K562 (cell line): ENCODE measurements around the gene SLX4IP. TPM values are rescaled to one million over a fixed set of nuclear protein-coding genes. Genes with fewer than 3 reads are reported as not detected.

Source experiments
- ATAC-seq: fragments of 200-7000 bp; cut with Tn5 transposase; 3 replicates; pipeline ENCODE4 v1.9.1; 2020; ENCODE audit warnings: moderate library complexity
- BruUV-seq: library from RNA; stranded (reverse); fragments of 400-500 nt; replicated peaks from 2 replicates; lab custom pipeline; 2021; lab: Mats Ljungman, UMichigan
- CTCF ChIA-PET: fragments of 300-600 bp; formaldehyde crosslinking; extraction: SDS; loops from one replicate; lab custom pipeline; 2021; ENCODE audit warnings: low intra/inter-chr PET ratio; lab: Yijun Ruan, JAX
- POLR2A ChIA-PET: fragments of 300-600, 350-650 bp; sonication (Branson Sonifier 250); formaldehyde crosslinking; extraction: SDS; loops from one replicate; lab custom pipeline; 2021; ENCODE audit warnings: antibody characterized with exemption, inconsistent platforms; lab: Yijun Ruan, JAX
- DNase-seq, 4 experiments: peaks; one replicate each; pipeline versions ENCODE4 v3.0.0 to v3.0.0-alpha.2; 2011 to 2018; ENCODE audit warnings: low spot score in 3 of 4, mixed read lengths in 3 of 4; ENCODE audit errors: extremely low read depth in 1 of 4
- FAIRE-seq: peaks from 2 replicates; lab custom pipeline; 2011; peaks lifted over from hg19 to GRCh38; lab: Jason Lieb, UNC
- H2AFZ ChIP-seq: 2 replicates; pipeline ENCODE4 v1.6.0; 2011; ENCODE audit warnings: low read depth, low read length, control low read depth, inconsistent platforms
- H3K27ac ChIP-seq: fragments of 200-600 bp; 3 replicates; pipeline ENCODE4 v1.8.0; 2011; ENCODE audit warnings: low read depth, mild to moderate bottlenecking, control low read depth, inconsistent platforms, low read length, moderate library complexity, mixed read lengths; ENCODE audit errors: extremely low read depth
- H3K27me3 ChIP-seq, 2 experiments: fragments of 300-600 bp in 1 of 2; 2 replicates in 1 of 2; 3 replicates in 1 of 2; pipeline versions ENCODE4 v1.6.0 to v1.8.0; 2011; ENCODE audit warnings: inconsistent platforms in 2 of 2, low read length in 2 of 2, mild to moderate bottlenecking in 1 of 2, mixed read lengths in 1 of 2, moderate library complexity in 1 of 2; ENCODE audit not compliant: control insufficient read depth in 2 of 2, insufficient read depth in 2 of 2
- H3K36me3 ChIP-seq: fragments of 300-600 bp; 3 replicates; pipeline ENCODE4 v1.8.0; 2011; ENCODE audit warnings: mild to moderate bottlenecking, low read length, inconsistent platforms; ENCODE audit not compliant: control insufficient read depth, insufficient read depth
- H3K4me1 ChIP-seq, 2 experiments: fragments of 200-600 bp in 1 of 2; replicated peaks in 1 of 2; 2 replicates in 1 of 2; 3 replicates in 1 of 2; pipeline versions ENCODE4 v1.5.1 to v1.8.0; 2011; ENCODE audit warnings: inconsistent platforms in 2 of 2, low read length in 2 of 2, mild to moderate bottlenecking in 1 of 2, mixed read lengths in 1 of 2, moderate library complexity in 1 of 2; ENCODE audit not compliant: control insufficient read depth in 2 of 2, insufficient read depth in 2 of 2
- H3K4me2 ChIP-seq: 2 replicates; pipeline ENCODE4 v1.6.1; 2011; ENCODE audit warnings: low read length, control low read depth, inconsistent platforms, mixed read lengths; ENCODE audit not compliant: insufficient read depth
- H3K4me3 ChIP-seq: fragments of 200-600 bp; sonication (generic), shearing (Covaris generic); 2 replicates; pipeline ENCODE4 v1.5.1; 2016; ENCODE audit warnings: control low read depth, inconsistent platforms
- H3K79me2 ChIP-seq: fragments of 200-600 bp; 3 replicates; pipeline ENCODE4 v1.8.0; 2011; ENCODE audit warnings: low read length, inconsistent platforms; ENCODE audit not compliant: control insufficient read depth, insufficient read depth
- H3K9ac ChIP-seq, 2 experiments: 2 replicates each; pipeline versions ENCODE4 v1.6.0 to v1.6.1; 2011; ENCODE audit warnings: low read depth in 2 of 2, low read length in 2 of 2, control low read depth in 1 of 2, inconsistent platforms in 1 of 2, mild to moderate bottlenecking in 1 of 2, mixed read lengths in 1 of 2; ENCODE audit not compliant: insufficient read depth in 1 of 2
- H3K9me1 ChIP-seq: one replicate; pipeline ENCODE4 v1.6.0; 2011; ENCODE audit warnings: inconsistent platforms, mild to moderate bottlenecking, low read length, moderate library complexity; ENCODE audit not compliant: control insufficient read depth, insufficient read depth
- H3K9me3 ChIP-seq: replicated peaks from 2 replicates; pipeline ENCODE4 v1.5.1; 2011; ENCODE audit warnings: low read depth, low read length, inconsistent platforms; ENCODE audit not compliant: control insufficient read depth, insufficient read depth
- H4K20me1 ChIP-seq: replicated peaks from 2 replicates; pipeline ENCODE4 v1.6.1; 2011; ENCODE audit warnings: low read length, inconsistent platforms, mixed read lengths; ENCODE audit not compliant: control insufficient read depth, insufficient read depth
- NEUROD1 ChIP-seq: fragments of 150-350 bp; IDR thresholded peaks from 2 replicates; pipeline ENCODE4 v1.6.1; 2014; ENCODE audit warnings: borderline replicate concordance, low read length, low read depth; ENCODE audit not compliant: partially characterized antibody
- TSHZ1 ChIP-seq: fragments of 250-450 bp; sonication (Bioruptor Pico); IDR thresholded peaks from 2 replicates; pipeline ENCODE4 v1.4.0; 2020; ENCODE audit warnings: mild to moderate bottlenecking, moderate library complexity
- WGBS: fragments of 100-300 bp; shearing (Covaris generic); methylation state at CpG from one replicate; pipeline ENCODE4 v1.1.6; 2016; ENCODE audit warnings: low coverage, mixed read lengths; ENCODE audit not compliant: insufficient coverage; ENCODE audit errors: missing lambda C conversion rate; 5-methylcytosine and 5-hydroxymethylcytosine counted together
- in situ Hi-C: fragments of 300-500 bp; cut with MboI; formaldehyde crosslinking; loops from 4 replicates; pipeline ENCODE4 v1.15.0; 2018; ENCODE audit warnings: inconsistent platforms, mixed read lengths
- intact Hi-C: fragments of 100-400 bp; cut with micrococcal nuclease; formaldehyde crosslinking; loops from 2 replicates; pipeline ENCODE4 v1.14.2; 2022
- polyA plus RNA-seq, 8 experiments: library from polyadenylated mRNA; depleted of rRNA in 4 of 8; stranded (reverse) in 5 of 8; unstranded in 3 of 8; fragments of >200 nt; fragmentation: Nextera tagmentation in 2 of 8; fragmentation: Illumina TruSeq in 1 of 8; extraction: Ambion mirVana in 2 of 8; extraction: Trizol in 1 of 8; gene quantifications; 2 replicates each; pipeline versions ENCODE4 v1.2.1 to v1.2.3, GENCODE V29; 2011 to 2014; ENCODE audit warnings: inconsistent platforms in 1 of 8, missing spikeins in 1 of 8
- total RNA-seq, 7 experiments: library from RNA; depleted of rRNA in 6 of 7; stranded (reverse); fragments of >200 nt in 6 of 7; fragmentation: Illumina TruSeq in 2 of 7; extraction: Trizol in 2 of 7; gene quantifications; 2 replicates each; pipeline versions ENCODE4 v1.2.1 to v1.2.3, GENCODE V29; 2011 to 2021; ENCODE audit warnings: low replicate concordance in 1 of 7

Gene SLX4IP
- total and polyA plus RNA-seq, 9 of the 15 experiments (the other 6 are each of a cell fraction or from before 2014, with no cell fraction given), result 1.5 to 5.9 (median 3.5) TPM

- CTCF ChIA-PET, result no interaction called here
- no TSS peak for BruUV-seq
- in situ Hi-C loops, result no loop called here
Measured at GRCh38 chr20:10481676-10482075, 46.6 kb downstream of the SLX4IP start.

More at GRCh38 chr20:10481676-10482075, 46.6 kb downstream of the SLX4IP start:
- no peaks in the 10 kb centered on the region for H3K9me1 ChIP-seq
- no peaks in the 10 kb centered on the region; a peak in 1 of 5 replicates for H3K4me1 ChIP-seq
- POLR2A ChIA-PET, result no interaction called here
- no peaks in the 10 kb centered on the region for H3K27me3 ChIP-seq
- TF ChIP-seq NEUROD1, result no peak
- TF ChIP-seq TSHZ1 (CRISPR knock-in tag), result no peak
- H3K9me3 ChIP-seq, result no peaks in the 10 kb centered on the region
- no peaks in the 10 kb centered on the region for H3K36me3 ChIP-seq
- H3K27ac ChIP-seq, result no peak overlapping the region
- H3K4me3 ChIP-seq, result no peak overlapping the region
- 63% methylated on average over 5 of the region's 5 CpGs for WGBS
- FAIRE-seq (no peak), ATAC-seq (no peak), DNase-seq (no peak)
- H4K20me1 ChIP-seq, result no peaks in the 10 kb centered on the region
- intact Hi-C loops, result no loop called here
- H3K9ac ChIP-seq, result no peak overlapping the region
- no peak overlapping the region for H2AFZ ChIP-seq
- no peaks in the 10 kb centered on the region for H3K79me2 ChIP-seq
- no peak overlapping the region for H3K4me2 ChIP-seq
